Measurements from ENCODE around the gene MINDY4. TPM values are rescaled to one million over a fixed set of nuclear protein-coding genes. Genes with fewer than 3 reads are reported as not detected.

Gene MINDY4
- total RNA-seq (2022; extraction: Qiagen RNA extraction): 2.3 to 2.4 TPM (median 2.3 TPM) in 5 replicates

DNA sequence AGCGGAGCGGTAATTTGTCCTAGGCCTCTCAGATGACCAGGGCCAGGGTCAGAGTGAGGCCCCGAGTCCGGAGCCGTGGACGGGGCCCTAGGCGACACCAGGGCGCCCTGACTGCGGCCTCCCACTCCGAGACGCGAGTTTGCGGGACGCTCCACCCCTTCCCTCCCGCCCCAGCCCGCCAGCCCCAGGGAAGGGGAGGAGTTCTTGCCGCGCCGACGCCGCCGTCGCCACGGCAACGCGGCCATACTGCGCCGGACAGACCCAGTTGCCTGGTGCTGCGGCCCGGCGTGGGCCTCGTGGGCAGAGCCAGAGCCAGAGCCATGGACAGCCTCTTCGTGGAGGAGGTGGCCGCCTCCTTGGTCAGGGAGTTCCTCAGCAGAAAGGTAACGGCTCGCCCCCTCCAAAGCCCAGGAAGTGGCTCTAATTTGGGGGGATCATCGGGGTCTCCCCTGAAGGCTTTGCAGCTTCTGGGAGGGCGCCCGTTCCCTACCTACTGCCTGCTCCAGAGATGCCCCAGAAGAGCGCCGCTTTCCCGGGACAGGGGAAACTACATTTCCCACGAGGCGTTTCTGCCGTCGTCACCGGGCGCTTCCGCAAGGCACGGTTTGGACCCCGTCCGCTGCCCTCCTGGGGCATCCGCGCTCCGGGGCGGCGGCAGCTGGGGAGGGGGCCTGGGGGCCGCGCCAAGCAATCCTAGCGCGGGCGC lies at the start of gene MINDY4:
TSS of gene MINDY4 (plus strand) at position 244 of the 706 bp plus-strand sequence. CDS start at position 321, 77 bp downstream.

DNA sequence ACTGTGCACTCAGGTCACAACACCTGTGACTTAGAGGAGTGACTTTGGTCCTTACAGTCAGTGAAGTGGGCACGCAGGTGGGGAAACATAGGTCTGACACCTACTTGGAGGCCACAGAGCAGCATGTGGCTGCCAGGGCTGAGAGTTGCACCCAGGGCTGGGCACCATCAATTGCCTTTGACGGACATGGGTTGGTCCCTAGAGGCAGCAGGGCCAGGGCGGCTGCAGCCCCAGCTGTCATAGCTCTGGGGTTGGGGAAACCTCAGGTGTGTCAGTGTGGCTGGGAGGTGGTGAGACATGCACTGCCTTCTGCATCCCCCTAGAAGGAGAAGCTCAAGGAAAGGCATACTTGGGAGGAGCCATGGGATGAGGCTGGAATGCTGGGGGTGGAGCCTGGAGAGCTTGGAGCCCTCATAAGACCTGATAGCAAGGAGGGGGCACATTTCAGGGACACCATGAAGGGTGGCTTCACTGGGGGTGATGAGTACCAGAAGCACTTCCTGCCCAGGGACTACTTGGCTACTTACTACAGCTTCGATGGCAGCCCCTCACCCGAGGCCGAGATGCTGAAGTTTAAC lies 19.4 kb upstream of the MINDY4 start, which contains the start of gene INMT:
TSS of gene INMT (plus strand) at position 440 of the 578 bp plus-strand sequence. CDS start at position 456, 16 bp downstream.

DNA sequence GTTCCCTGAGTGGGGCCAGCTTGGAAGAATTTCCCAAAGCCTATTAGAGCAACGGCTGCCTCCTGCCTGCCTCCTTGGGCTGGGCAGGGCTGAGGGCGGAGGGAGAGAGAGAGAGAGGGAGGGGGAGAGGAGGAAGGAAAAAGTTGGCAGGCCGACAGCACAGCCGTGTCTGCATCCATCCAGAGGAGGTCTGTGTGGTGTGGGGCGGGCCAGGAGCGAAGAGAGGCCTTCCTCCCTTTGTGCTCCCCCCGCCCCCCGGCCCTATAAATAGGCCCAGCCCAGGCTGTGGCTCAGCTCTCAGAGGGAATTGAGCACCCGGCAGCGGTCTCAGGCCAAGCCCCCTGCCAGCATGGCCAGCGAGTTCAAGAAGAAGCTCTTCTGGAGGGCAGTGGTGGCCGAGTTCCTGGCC lies 140.3 kb downstream of the MINDY4 start, which contains the start of gene AQP1:
TSS of gene AQP1 (plus strand) at position 293 of the 409 bp plus-strand sequence. CDS start at position 350, 57 bp downstream.

Other genes starting within 250 kb of the MINDY4 start
- 126 to 171 TPM (median 136 TPM) in 5 replicates for gene GARS1, start 176.5 kb upstream of the MINDY4 start, total RNA-seq (2022; extraction: Qiagen RNA extraction)
- gene CRHR2, start 89.0 kb upstream of the MINDY4 start, total RNA-seq (2022; extraction: Qiagen RNA extraction): 0.02 to 0.08 TPM in 2 of 5 replicates, not detected in the others
- gene INMT, start 19.3 kb upstream of the MINDY4 start, total RNA-seq (2022; extraction: Qiagen RNA extraction): 0.03 TPM in 1 of 5 replicates, not detected in the others
- gene AQP1, start 140.4 kb downstream of the MINDY4 start, total RNA-seq (2022; extraction: Qiagen RNA extraction): 0.33 to 0.53 TPM (median 0.45 TPM) in 5 replicates
- 0.10 TPM in 1 of 5 replicates, not detected in the others for gene GHRHR, start 192.5 kb downstream of the MINDY4 start, total RNA-seq (2022; extraction: Qiagen RNA extraction)